HCT116 (cell line): ENCODE results near the gene SLC35A4. TPM values are rescaled to one million over a fixed set of nuclear protein-coding genes. Genes with fewer than 3 reads are reported as not detected.

Experiments
- ATAC-seq: fragments of 200-7000 bp; cut with Tn5 transposase; 2 replicates; pipeline ENCODE4 v1.9.1; 2020; ENCODE audit warnings: mild to moderate bottlenecking, moderate library complexity
- BruUV-seq: library from RNA; stranded (reverse); fragments of 400-500 nt; replicated peaks from 2 replicates; lab custom pipeline; 2021; lab: Mats Ljungman, UMichigan
- CTCF ChIA-PET: fragments of 300-600 bp; sonication (Branson Sonifier 250); formaldehyde crosslinking; loops from one replicate; lab custom pipeline; 2021; ENCODE audit warnings: antibody characterized with exemption; lab: Charles Lee
- POLR2A ChIA-PET: fragments of 300-600, 350-600 bp; sonication (Branson Sonifier 250); formaldehyde crosslinking; loops from one replicate; lab custom pipeline; 2021; ENCODE audit warnings: antibody characterized with exemption; lab: Charles Lee
- RAD21 ChIA-PET, 2 experiments: fragments of 300-600 bp; sonication (Branson Sonifier 250); formaldehyde crosslinking; loops; one replicate each; lab custom pipeline; 2023; ENCODE audit warnings: low total read pairs in 2 of 2; ENCODE audit not compliant: uncharacterized antibody in 2 of 2, unreplicated experiment in 2 of 2, low non-redundant PET in 1 of 2; lab: Charles Lee
- DNase-seq: peaks from one replicate; pipeline ENCODE4 v3.0.0-alpha.2; 2010; ENCODE audit warnings: low read depth, low spot score
- H2AFZ ChIP-seq: fragments of 200-600 bp; shearing (Covaris generic), sonication (generic); 2 replicates; pipeline ENCODE4 v1.6.1; 2017; ENCODE audit warnings: low read depth, mixed run types, mixed read lengths, antibody characterized with exemption, low read length; ENCODE audit not compliant: poor library complexity, severe bottlenecking
- H3K27ac ChIP-seq: 2 replicates; pipeline ENCODE4 v1.5.1; 2012; ENCODE audit warnings: low read depth, low read length
- H3K27me3 ChIP-seq: fragments of 200-600 bp; sonication (generic); 2 replicates; pipeline ENCODE4 v1.6.1; 2016; ENCODE audit warnings: mixed run types, low read length, mixed read lengths; ENCODE audit not compliant: insufficient read depth
- H3K36me3 ChIP-seq, 2 experiments: fragments of 200-500 bp in 1 of 2; fragments of 200-600 bp in 1 of 2; sonication (Bioruptor generic) in 1 of 2; sonication (generic) in 1 of 2; 2 replicates each; pipeline versions ENCODE4 v1.5.1 to v1.6.1; 2014 to 2016; ENCODE audit warnings: low read length in 2 of 2, inconsistent platforms in 1 of 2, mixed read lengths in 1 of 2, mixed run types in 1 of 2; ENCODE audit not compliant: insufficient read depth in 2 of 2, control insufficient read depth in 1 of 2
- H3K4me1 ChIP-seq, 2 experiments: fragments of 200-600 bp in 1 of 2; sonication (generic) in 1 of 2; 2 replicates each; pipeline versions ENCODE4 v1.5.1 to v1.6.1; 2012 to 2017; ENCODE audit warnings: low read length in 2 of 2, inconsistent platforms in 1 of 2, mild to moderate bottlenecking in 1 of 2, mixed read lengths in 1 of 2, mixed run types in 1 of 2, moderate library complexity in 1 of 2; ENCODE audit not compliant: insufficient read depth in 2 of 2, control insufficient read depth in 1 of 2
- H3K4me2 ChIP-seq: fragments of 200-600 bp; sonication (generic); 2 replicates; pipeline ENCODE4 v1.6.1; 2017; ENCODE audit warnings: mixed run types, low read length, mixed read lengths
- H3K4me3 ChIP-seq, 2 experiments: fragments of 200-600 bp in 1 of 2; sonication (generic) in 1 of 2; replicated peaks in 1 of 2; 2 replicates each; pipeline ENCODE4 v1.5.1; 2011 to 2016; ENCODE audit warnings: low read length in 2 of 2, control low read depth in 1 of 2, low read depth in 1 of 2, mild to moderate bottlenecking in 1 of 2, mixed read lengths in 1 of 2, mixed run types in 1 of 2
- H3K79me2 ChIP-seq: fragments of 200-600 bp; sonication (generic); 2 replicates; pipeline ENCODE4 v1.6.1; 2017; ENCODE audit warnings: mild to moderate bottlenecking, mixed run types, low read length, moderate library complexity, mixed read lengths; ENCODE audit not compliant: insufficient read depth
- H3K9ac ChIP-seq: fragments of 200-600 bp; sonication (generic); 2 replicates; pipeline ENCODE4 v1.6.1; 2016; ENCODE audit warnings: low read length, mixed read lengths
- H3K9me2 ChIP-seq: fragments of 200-600 bp; sonication (generic), shearing (Covaris generic); 2 replicates; pipeline ENCODE4 v1.6.1; 2017; ENCODE audit warnings: mixed run types, mild to moderate bottlenecking, moderate library complexity; ENCODE audit not compliant: insufficient read depth
- H3K9me3 ChIP-seq, 2 experiments: fragments of 200-500 bp in 1 of 2; fragments of 200-600 bp in 1 of 2; sonication (Bioruptor generic) in 1 of 2; sonication (generic) in 1 of 2; 2 replicates each; pipeline ENCODE4 v1.6.1; 2014 to 2017; ENCODE audit warnings: low read length in 2 of 2, mixed read lengths in 2 of 2, inconsistent platforms in 1 of 2, low read depth in 1 of 2, mild to moderate bottlenecking in 1 of 2, mixed run types in 1 of 2, moderate library complexity in 1 of 2; ENCODE audit not compliant: control insufficient read depth in 1 of 2, insufficient read depth in 1 of 2
- H4K20me1 ChIP-seq: fragments of 200-600 bp; sonication (generic), shearing (Covaris generic); 2 replicates; pipeline ENCODE4 v1.6.1; 2017; ENCODE audit warnings: mixed run types, mild to moderate bottlenecking, moderate library complexity; ENCODE audit not compliant: insufficient read depth
- CTCF ChIP-seq, 3 experiments: fragments of 200-600 bp in 1 of 3; sonication (generic) in 1 of 3; IDR thresholded peaks in 2 of 3; conservative IDR thresholded peaks in 1 of 3; 2 replicates each; pipeline ENCODE4 v1.5.1; 2012 to 2017; ENCODE audit warnings: low read depth in 2 of 3, low read length in 2 of 3, antibody characterized with exemption in 1 of 3, borderline replicate concordance in 1 of 3, control low read depth in 1 of 3, mild to moderate bottlenecking in 1 of 3, mixed read lengths in 1 of 3, mixed run types in 1 of 3, moderate library complexity in 1 of 3; ENCODE audit not compliant: insufficient read depth in 1 of 3
- EZH2phosphoT487 ChIP-seq: fragments of 200-600 bp; IDR thresholded peaks from 2 replicates; pipeline ENCODE4 v1.6.1; 2018; ENCODE audit warnings: antibody characterized with exemption, borderline replicate concordance
- RAD21 ChIP-seq: IDR thresholded peaks from 2 replicates; pipeline ENCODE4 v1.6.1; 2012; ENCODE audit warnings: low read depth, mild to moderate bottlenecking
- REST ChIP-seq: IDR thresholded peaks from 2 replicates; pipeline ENCODE4 v1.6.1; 2012; ENCODE audit warnings: low read depth
- intact Hi-C: fragments of 100-400 bp; cut with micrococcal nuclease; formaldehyde crosslinking; loops from 2 replicates; pipeline ENCODE4 v1.10.0; 2022
- total RNA-seq: library from RNA; stranded (reverse); gene quantifications from one replicate; pipeline ENCODE4 v1.2.1, GENCODE V29; 2021; ENCODE audit not compliant: unreplicated experiment

The SLC35A4 gene
- total RNA-seq, 1 experiment from 2014 or later, result 37.5 TPM

GRCh38 chr5:140603734-140604133 lies 39.1 kb downstream of the SLC35A4 start:
- TF ChIP-seq EZH2phosphoT487, result no peak
- no peak for TF ChIP-seq RAD21
- TF ChIP-seq REST, result no peak
- no peak for TF ChIP-seq CTCF (IDR thresholded peaks at IDR 0.05 in 2 of 3, conservative IDR thresholded peaks at IDR 0.05 in 1 of 3; ENCODE audit: borderline replicate concordance in 1 of 3, insufficient read depth in 1 of 3, low read depth in 2 of 3, low read length in 2 of 3)
- H3K9ac ChIP-seq, result no peak overlapping the region
- H3K4me2 ChIP-seq, result no peak overlapping the region
- ATAC-seq (no peak), DNase-seq (no peak)
- no peaks in the 10 kb centered on the region for H4K20me1 ChIP-seq
- no peaks in the 10 kb centered on the region for H3K36me3 ChIP-seq
- no peak overlapping the region for H3K27ac ChIP-seq
- RAD21 ChIA-PET, result no interaction called here
- no TSS peak for BruUV-seq
- no peaks in the 10 kb centered on the region for H3K9me3 ChIP-seq
- H3K4me1 ChIP-seq, result no peaks in the 10 kb centered on the region
- H3K4me3 ChIP-seq, result no peak overlapping the region
- CTCF ChIA-PET, result no interaction called here
- no peaks in the 10 kb centered on the region for H3K27me3 ChIP-seq
- no peak overlapping the region for H2AFZ ChIP-seq
- intact Hi-C loops, result no loop called here
- no peaks in the 10 kb centered on the region for H3K9me2 ChIP-seq
- POLR2A ChIA-PET, result no interaction called here
- H3K79me2 ChIP-seq, result no peaks in the 10 kb centered on the region
